Measurements from ENCODE around the gene FCHSD2. TPM values are rescaled to one million over a fixed set of nuclear protein-coding genes. Genes with fewer than 3 reads are reported as not detected.
A peak's percentile ranks its signal among the peaks of the same experiment; 100 is the strongest.

Gene FCHSD2
- total and polyA plus RNA-seq, 2 of the 13 experiments (the other 11 are each of a cell fraction or from before 2014, with no cell fraction given), result 20.5 to 24.8 TPM

- TF ChIP-seq ZNF740 (CRISPR knock-in tag; IDR thresholded peaks at IDR 0.05) (0 out of 2 replicates have a peak, but pooled peaks have one; percentile 27), NFE2 (CRISPR knock-in tag; IDR thresholded peaks at IDR 0.05) (no peak), STAG1 (CRISPR knock-in tag; IDR thresholded peaks at IDR 0.05) (peak; percentile 87), ZNF276 (CRISPR knock-in tag; IDR thresholded peaks at IDR 0.05; ENCODE audit: low read depth) (0 out of 2 replicates have a peak, but pooled peaks have one; percentile 27), ZNF572 (CRISPR knock-in tag; IDR thresholded peaks at IDR 0.05) (no peak), ZNF574 (CRISPR knock-in tag; IDR thresholded peaks at IDR 0.05) (peak; percentile 57), NR2F6 (IDR thresholded peaks at IDR 0.05) (no peak), NR2F6 (CRISPR knock-in tag; IDR thresholded peaks at IDR 0.05) (0 out of 2 replicates have a peak, but pooled peaks have one; percentile 16), IRF2 (CRISPR knock-in tag; IDR thresholded peaks at IDR 0.05) (0 out of 2 replicates have a peak, but pooled peaks have one; percentile 41), BCL6 (CRISPR knock-in tag; IDR thresholded peaks at IDR 0.05) (no peak), SALL2 (CRISPR knock-in tag; IDR thresholded peaks at IDR 0.05) (no peak)
- TF ChIP-seq, protein P1, sequence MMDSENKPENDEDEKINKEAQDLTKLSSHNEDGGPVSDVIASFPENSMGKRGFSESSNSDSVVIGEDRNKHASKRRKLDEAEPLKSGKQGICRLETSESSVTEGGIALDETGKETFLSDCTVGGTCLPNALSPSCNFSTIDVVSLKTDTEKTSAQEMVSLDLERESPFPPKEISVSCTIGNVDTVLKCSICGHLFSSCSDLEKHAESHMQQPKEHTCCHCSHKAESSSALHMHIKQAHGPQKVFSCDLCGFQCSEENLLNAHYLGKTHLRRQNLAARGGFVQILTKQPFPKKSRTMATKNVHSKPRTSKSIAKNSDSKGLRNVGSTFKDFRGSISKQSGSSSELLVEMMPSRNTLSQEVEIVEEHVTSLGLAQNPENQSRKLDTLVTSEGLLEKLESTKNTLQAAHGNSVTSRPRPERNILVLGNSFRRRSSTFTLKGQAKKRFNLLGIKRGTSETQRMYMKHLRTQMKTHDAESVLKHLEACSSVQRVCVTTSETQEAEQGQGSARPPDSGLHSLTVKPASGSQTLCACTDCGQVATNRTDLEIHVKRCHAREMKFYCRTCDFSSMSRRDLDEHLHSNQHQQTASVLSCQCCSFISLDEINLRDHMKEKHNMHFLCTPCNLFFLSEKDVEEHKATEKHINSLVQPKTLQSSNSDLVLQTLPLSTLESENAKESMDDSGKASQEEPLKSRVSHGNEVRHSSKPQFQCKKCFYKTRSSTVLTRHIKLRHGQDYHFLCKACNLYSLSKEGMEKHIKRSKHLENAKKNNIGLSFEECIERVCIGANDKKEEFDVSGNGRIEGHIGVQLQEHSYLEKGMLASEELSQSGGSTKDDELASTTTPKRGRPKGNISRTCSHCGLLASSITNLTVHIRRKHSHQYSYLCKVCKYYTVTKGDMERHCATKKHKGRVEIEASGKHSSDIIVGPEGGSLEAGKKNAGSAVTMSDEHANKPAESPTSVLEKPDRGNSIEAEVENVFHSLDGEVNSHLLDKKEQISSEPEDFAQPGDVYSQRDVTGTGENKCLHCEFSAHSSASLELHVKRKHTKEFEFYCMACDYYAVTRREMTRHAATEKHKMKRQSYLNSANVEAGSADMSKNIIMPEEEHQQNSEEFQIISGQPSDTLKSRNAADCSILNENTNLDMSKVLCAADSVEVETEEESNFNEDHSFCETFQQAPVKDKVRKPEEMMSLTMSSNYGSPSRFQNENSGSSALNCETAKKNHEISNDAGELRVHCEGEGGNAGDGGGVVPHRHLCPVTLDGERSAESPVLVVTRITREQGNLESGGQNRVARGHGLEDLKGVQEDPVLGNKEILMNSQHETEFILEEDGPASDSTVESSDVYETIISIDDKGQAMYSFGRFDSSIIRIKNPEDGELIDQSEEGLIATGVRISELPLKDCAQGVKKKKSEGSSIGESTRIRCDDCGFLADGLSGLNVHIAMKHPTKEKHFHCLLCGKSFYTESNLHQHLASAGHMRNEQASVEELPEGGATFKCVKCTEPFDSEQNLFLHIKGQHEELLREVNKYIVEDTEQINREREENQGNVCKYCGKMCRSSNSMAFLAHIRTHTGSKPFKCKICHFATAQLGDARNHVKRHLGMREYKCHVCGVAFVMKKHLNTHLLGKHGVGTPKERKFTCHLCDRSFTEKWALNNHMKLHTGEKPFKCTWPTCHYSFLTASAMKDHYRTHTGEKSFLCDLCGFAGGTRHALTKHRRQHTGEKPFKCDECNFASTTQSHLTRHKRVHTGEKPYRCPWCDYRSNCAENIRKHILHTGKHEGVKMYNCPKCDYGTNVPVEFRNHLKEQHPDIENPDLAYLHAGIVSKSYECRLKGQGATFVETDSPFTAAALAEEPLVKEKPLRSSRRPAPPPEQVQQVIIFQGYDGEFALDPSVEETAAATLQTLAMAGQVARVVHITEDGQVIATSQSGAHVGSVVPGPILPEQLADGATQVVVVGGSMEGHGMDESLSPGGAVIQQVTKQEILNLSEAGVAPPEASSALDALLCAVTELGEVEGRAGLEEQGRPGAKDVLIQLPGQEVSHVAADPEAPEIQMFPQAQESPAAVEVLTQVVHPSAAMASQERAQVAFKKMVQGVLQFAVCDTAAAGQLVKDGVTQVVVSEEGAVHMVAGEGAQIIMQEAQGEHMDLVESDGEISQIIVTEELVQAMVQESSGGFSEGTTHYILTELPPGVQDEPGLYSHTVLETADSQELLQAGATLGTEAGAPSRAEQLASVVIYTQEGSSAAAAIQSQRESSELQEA (CRISPR knock-in tag; IDR thresholded peaks at IDR 0.05; ENCODE audit: not compliant biosample characterization), result peak; percentile 15
- TF ChIP-seq, protein P2, sequence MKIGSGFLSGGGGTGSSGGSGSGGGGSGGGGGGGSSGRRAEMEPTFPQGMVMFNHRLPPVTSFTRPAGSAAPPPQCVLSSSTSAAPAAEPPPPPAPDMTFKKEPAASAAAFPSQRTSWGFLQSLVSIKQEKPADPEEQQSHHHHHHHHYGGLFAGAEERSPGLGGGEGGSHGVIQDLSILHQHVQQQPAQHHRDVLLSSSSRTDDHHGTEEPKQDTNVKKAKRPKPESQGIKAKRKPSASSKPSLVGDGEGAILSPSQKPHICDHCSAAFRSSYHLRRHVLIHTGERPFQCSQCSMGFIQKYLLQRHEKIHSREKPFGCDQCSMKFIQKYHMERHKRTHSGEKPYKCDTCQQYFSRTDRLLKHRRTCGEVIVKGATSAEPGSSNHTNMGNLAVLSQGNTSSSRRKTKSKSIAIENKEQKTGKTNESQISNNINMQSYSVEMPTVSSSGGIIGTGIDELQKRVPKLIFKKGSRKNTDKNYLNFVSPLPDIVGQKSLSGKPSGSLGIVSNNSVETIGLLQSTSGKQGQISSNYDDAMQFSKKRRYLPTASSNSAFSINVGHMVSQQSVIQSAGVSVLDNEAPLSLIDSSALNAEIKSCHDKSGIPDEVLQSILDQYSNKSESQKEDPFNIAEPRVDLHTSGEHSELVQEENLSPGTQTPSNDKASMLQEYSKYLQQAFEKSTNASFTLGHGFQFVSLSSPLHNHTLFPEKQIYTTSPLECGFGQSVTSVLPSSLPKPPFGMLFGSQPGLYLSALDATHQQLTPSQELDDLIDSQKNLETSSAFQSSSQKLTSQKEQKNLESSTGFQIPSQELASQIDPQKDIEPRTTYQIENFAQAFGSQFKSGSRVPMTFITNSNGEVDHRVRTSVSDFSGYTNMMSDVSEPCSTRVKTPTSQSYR (CRISPR knock-in tag; IDR thresholded peaks at IDR 0.05; ENCODE audit: borderline replicate concordance), result no peak
These were observed 43.0 kb upstream of the FCHSD2 start (continued) for GRCh38 chr11:73184953-73185671.
